ENCODE measurements around the gene SLC16A4.

The SLC16A4 gene

DNA sequence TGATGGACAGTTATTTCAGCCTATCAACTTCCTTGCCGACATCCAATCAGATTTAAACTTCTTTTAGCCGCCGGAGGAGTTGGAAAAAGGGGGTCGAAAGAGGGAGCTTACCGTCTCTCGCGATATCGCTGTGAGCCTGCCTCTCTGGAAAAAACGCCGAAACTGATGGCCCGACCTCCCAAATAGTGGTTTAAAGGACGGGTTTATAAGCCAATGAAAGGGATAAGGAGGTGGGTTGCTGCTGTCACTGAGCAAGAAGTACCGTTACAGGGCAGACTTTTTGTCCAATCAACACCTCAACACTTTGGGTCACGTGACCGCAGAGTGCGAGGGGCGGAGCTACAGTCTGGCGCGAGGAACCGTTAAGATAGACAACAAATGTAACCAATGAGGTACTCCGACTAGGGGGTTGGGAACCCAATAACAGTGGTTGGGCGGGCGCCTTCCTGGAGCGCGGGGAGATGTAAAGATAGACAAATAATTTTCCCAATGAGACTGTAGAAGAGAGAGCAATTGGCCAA lies 51.9 kb downstream of the SLC16A4 start, which contains the start of gene RBM15:
RBM15 (plus strand) TSS at position 492 of the 521 bp plus-strand sequence; CDS start at position 521, 29 bp downstream.
- TF ChIP-seq, protein P1, sequence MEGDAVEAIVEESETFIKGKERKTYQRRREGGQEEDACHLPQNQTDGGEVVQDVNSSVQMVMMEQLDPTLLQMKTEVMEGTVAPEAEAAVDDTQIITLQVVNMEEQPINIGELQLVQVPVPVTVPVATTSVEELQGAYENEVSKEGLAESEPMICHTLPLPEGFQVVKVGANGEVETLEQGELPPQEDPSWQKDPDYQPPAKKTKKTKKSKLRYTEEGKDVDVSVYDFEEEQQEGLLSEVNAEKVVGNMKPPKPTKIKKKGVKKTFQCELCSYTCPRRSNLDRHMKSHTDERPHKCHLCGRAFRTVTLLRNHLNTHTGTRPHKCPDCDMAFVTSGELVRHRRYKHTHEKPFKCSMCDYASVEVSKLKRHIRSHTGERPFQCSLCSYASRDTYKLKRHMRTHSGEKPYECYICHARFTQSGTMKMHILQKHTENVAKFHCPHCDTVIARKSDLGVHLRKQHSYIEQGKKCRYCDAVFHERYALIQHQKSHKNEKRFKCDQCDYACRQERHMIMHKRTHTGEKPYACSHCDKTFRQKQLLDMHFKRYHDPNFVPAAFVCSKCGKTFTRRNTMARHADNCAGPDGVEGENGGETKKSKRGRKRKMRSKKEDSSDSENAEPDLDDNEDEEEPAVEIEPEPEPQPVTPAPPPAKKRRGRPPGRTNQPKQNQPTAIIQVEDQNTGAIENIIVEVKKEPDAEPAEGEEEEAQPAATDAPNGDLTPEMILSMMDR (conservative IDR thresholded peaks at IDR 0.05; ENCODE audit: low read length): no peak
- peak within 1 kb of the TSS; percentile 98 for H3K4me3 ChIP-seq (ENCODE audit: low read length)
- DNase-seq (ENCODE audit: low read depth): peak; percentile 100

DNA sequence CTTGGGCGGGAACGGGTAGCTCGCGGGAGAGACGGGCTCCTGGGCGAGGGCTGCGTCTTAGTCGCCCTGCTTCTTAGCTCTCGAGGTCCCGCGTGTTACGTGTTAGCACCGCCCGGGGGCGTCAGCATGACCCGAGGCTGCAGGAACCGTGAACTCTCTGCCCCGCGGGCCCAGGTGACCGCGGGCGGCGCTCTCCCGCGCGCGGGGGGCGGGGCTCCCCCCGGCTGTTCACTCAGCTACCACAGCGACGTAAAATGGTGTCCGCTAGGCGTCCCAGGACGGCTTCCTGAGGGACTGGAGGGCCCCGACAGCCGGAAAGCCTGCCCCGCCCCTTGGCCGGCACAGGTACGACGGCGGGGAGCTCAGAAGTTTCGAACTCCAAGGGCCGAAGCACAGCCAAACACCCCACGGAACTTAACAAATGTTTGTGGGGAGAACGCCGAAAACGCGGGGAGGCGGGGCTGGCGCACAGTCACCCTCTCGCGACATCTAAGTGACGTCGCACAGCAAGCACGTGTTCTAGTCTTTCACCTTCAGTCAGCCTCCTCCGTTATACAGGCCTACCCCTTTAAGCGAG lies 52.4 kb downstream of the SLC16A4 start:
- H3K4me3 ChIP-seq (ENCODE audit: low read length): peak overlapping the region; percentile 86
- DNase-seq (ENCODE audit: low read depth): peak; percentile 84
- TF ChIP-seq, protein P1 (conservative IDR thresholded peaks at IDR 0.05; ENCODE audit: low read length): peak; percentile 48

DNA sequence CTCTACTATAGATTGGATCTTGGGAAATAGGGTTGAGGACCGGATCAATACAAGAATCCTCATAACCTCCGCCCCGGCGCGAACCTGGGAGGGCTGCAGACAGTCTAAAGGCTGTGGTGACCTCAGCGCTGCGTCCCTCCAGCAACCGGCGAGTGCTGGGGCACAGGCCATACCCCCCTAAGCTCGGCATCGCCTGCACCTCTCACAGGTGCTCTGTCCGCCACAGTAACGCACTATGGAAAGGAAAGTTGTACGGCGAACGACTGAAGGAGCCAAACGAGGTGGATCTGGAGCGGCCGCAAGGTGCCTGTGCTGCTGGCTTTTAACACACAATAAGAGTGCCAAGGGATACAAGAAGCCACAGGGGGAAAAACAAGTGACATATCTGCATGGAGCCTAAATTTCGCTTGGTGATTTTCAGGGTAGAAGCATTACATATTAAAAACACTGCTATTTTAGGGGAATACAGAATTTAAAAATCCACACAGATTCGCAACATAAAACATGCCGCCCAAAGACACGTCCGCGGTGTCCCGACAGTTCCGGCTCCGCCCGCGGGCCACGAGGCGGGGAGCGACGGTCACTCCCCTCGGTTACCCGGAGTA lies 53.0 kb downstream of the SLC16A4 start:
- TF ChIP-seq, protein P1 (conservative IDR thresholded peaks at IDR 0.05; ENCODE audit: low read length): no peak
- DNase-seq (ENCODE audit: low read depth): no peak

DNA sequence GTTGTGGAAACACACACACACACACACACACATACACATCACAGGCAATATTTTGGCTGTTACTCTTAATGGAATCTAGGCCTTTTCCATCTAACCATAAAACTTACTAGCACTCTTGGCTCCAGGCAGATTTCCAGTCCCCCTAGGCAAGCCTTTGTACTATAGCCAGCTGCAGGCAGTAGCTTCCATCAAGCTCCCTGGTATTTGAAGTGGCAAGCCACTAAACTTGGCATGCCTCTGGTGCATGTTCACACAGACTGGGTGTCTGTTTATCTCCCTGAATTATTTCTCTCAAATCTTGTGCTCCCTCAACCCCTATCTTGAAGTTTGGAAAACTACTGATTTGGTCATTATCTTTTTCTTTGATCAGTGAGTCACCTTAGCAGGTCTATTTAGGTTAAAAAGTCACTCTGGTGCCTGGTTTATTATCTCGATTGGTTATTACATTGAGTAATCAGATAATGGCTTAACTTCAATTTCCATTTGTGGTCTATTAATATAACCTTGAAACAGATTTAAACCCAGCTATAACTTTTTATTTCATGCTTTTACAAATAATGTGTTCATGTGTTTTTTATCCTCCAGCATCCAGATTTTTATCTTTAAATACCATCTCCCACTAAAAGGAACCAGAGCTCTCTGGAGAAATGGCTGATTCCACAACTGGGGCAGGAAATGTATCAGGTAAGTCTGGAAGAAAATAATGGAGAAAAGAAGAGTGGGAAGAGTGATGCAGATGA lies 54.4 kb downstream of the SLC16A4 start:
- TF ChIP-seq, protein P1 (conservative IDR thresholded peaks at IDR 0.05; ENCODE audit: low read length): no peak
- H3K4me3 ChIP-seq (ENCODE audit: low read length): no peak overlapping the region
- DNase-seq (ENCODE audit: low read depth): peak; percentile 37

More for the DNA sequence above, 53.0 kb downstream of the SLC16A4 start:
- H3K4me3 ChIP-seq (ENCODE audit: low read length): peak overlapping the region; percentile 86

DNA sequence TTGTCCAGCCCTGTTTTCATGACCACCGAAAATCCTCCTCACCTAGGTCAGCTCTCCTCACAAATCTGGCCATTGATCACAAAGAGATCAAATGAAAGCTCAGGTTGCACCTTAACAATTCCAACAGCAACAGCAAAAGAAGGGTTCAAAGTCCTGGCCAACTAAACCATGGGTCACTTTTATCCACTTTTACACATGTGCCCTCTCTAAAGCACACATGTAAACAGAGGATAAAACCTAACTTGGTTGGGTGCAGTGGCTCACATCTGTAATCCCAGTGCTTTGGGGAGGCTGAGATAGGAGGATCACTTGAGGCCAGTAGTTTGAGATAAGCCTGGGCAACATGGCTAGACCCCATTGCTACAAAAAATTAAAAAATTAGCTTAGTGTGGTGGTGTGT lies 55.6 kb downstream of the SLC16A4 start:
- no peak overlapping the region for H3K4me3 ChIP-seq (ENCODE audit: low read length)
- no peak for DNase-seq (ENCODE audit: low read depth)
- TF ChIP-seq, protein P1 (conservative IDR thresholded peaks at IDR 0.05; ENCODE audit: low read length): no peak

DNA sequence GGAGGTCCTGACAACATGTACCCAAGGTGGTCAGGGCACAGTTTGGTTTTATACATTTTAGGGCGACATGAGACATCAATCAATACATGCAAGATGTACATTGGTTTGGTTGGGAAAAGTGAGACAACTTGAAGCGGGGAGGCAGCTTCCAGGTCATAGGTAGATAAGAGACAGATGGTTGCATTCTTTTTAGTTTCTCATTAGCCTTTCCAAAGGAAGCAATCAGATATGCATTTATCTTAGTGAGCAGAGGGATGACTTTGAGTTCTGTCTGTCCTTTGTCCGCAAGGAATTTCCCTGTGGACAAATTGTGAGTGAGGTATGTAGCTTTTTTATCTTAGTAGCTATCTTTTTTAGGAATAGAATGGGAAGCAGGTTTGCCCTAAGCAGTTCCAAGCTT lies 62.1 kb downstream of the SLC16A4 start:
- H3K4me3 ChIP-seq (ENCODE audit: low read length): no peak overlapping the region
- DNase-seq (ENCODE audit: low read depth): no peak
- TF ChIP-seq, protein P1 (conservative IDR thresholded peaks at IDR 0.05; ENCODE audit: low read length): no peak
